NCI-H2107 treated with DMSO at 0.1 percent for 48 hours (cell line): ENCODE data around the gene ATXN1L.
"Not testable (repeated sequence)": the region's sequence is repeated elsewhere in the genome, so short reads cannot be mapped to it uniquely, and the experiment has no call there.

Experiments
- DNase-seq: peaks from one replicate; lab custom pipeline; 2025; ENCODE audit not compliant: unreplicated experiment; lab: John Stamatoyannopoulos, UW

ATXN1L gene

DNA sequence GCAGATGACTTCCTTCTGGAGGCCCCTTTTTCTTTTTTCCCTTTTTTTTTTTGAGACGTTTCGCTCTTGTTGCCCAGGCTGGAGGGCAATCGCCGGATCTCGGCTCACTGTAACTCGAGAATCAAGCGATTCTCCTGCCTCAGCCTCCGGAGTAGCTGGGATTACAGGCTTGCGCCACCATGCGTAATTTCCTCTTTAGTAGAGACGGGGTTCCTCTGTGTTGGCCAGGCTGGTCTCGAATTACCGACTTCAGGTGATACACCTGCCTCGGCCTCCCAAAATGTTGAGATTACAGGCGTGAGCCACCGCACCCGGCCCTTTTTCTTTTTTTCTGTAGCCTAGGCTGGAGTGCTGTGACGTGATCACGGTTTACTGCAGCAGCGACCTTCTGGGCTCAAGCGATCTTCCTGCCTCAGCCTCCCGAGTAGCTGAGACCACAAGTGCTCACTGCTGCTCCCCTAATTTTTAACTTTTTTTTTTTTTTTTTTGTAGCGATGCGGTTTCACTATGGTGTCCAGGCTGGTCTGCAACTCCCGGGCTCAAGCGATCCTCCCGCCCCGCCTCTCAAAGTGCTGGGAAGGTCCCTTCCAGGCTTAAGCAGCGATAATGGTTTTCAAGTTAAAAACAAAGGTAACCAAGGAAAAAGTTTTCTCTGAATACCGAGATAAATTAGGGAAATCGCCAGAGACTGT, 48.6 kb downstream of the ATXN1L start:
- DNase-seq = peak; percentile 71

DNA sequence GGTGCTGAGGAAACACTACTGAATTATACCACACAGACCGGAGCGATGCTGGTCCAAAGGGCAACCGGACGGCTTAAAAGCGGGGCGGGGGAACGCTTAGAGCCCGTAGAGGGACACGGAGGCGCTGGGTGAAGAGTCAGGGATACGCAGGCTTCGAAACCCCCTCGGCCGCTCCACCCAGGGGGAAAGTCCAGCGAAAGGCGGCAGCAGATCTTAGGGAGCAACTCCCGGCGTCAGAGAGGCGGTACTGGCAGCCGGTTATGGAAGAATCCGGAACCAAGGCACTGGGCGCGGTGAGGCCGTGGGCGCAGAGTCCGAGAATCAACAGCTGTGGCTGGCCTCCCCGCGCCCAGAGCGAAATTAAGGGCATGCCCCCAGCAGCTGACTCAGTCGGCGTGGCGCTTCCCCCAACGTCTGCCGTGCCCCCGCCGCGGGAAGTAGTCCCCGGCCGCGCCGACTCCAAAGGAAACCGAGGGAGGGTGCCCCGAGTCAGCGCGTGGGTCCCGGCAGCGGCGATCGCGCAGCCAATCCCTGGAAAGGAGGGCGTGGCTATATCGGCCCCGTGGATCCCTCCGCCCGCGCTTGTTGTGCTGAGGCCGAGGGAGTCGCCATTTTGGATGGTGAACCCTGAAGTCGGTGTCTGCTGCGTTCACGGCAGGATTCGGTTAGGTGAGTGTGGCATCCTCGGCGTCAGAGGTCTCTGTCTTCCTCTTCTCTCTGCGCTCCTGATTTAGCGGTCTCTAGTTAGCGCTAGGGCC, 49.3 kb downstream of the ATXN1L start, which contains the start of gene IST1:
TSS of gene IST1 (plus strand) at position 611 of the 758 bp plus-strand sequence. CDS start 20,110 bp downstream, outside the sequence.
- peak; percentile 90 for DNase-seq

DNA sequence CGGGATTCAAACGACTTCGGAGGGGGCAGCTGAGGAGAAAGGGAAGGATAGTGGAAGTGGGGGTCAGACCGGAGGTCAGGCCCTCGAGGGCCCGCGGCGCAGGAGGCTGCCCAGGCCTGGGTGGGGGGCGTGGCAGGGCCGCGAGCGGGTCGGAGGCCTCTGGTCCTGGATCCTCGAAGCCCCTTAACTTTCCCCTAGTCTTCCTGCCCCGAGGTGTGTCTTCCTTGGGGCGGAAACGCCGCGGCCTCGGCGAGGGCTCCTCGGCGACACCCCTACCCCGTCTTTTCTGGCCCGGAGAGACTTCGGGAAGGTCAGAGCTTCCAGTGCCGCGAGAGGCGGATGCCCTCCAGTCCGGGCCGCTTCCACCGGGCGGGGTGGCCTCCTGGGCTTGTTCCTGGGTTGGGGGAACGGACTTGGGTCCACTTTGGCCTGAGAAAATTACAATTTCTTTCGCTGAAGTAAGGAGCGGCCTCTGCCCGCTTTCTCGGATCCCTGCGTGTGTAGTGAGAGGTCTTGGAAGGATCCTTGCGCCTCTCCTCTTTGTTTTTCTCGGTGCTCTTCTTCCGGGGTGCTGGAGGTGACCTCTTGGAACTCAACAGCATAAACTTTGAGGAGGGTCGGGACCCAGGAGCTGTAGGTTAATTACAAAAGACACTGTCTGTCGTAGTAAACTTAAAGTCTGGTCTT, 50.0 kb downstream of the ATXN1L start:
- no peak for DNase-seq

DNA sequence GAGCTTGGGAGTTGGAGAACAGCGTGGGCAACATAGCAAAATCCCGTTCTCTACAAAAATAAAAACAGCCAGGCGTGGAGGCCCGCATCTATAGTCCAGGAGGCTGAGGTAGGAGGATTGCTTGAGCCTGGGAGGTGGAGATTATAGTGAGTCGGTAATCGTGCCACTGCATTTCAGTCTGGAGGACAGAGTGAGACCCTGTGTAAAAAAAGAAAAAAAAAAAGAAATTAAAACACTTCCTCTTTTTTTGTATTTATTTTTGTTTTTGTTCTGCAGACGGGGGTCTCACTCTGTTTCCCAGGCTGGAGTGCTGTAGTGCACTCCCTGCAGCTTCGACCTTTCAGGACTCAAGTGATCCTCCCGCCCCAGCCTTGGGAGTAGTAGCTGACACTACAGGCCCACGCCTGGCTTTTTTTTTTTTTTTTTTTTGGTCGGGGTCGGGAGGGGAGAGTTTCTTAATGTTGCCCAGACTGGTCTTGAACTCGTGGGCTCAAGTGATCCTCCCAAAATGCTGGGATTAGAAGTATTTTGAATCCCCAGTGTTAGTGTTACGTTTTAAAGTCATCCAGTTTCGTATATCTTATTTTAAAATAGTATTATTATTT, 51.1 kb downstream of the ATXN1L start:
- no peak for DNase-seq

DNA sequence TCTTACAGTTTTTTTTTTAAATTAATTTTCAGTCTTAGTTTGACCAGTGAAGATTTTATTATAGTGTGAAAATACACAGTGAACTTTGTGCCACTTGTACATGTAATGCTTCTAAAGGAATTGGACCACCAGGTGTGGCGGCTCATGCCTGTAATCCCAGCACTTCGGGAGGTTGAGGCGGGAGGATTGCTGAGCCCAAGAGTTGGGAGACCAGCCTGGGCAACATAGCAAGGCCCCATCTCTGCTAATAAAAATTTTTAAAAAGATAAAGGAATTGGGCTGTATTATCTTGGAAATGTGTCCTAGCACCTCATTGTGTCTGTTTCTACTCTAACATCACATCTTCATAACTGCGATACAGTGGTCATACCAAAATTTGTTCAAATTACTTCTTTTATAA, 53.4 kb downstream of the ATXN1L start:
- DNase-seq = no peak

DNA sequence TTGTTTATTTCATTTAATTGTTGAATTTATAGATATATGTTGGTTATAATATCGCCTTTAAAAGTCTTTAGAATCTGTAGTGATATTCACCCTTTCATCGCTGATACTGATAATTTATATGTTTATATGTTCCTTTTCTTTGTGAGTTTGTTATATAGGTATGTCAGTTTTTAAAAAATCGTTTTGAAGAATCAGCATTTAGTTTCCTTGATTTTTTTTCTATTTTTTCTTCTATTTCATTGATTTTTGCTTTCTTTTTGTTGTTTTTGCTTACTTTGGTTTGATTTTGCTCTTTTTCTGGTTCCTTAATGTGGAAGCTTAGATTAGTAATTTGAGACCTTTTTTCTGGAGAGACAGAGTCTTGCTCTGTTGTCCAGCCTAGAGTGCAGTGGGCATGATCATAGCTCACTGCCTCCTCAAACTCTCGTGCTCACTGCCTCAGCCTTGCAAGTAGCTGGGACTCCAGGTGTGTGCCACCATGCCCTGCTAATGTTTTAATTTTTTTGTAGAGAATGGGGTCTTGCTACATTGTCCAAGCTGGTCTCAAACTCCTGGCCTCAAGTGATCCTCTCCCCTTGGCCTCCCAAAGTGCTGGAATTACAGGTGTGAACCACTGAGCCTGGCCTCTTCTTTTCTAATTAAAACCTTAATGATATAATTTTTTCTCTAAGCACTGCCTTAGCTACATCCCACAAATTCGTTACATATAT, 57.0 kb downstream of the ATXN1L start:
- no peak for DNase-seq

DNA sequence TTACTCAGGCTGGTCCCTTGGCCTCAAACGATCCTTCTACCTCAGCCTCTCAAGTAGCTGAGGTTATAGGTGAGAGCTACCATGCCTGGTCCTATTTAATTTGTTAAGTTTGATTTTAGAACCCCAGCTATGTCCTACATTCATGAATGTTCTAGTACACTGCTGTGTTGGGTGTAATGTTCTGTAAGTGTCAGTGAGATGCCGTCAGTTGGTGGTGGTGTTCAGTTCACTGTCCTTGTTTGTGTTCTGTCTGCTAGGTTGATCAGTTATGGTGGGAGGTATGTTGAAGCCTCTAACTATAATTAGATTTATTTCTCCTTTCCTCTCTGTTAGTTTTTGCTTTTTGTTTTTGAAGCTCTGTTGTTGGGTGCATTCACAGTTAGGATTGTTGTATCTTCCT, 57.8 kb downstream of the ATXN1L start:
- no peak for DNase-seq

DNA sequence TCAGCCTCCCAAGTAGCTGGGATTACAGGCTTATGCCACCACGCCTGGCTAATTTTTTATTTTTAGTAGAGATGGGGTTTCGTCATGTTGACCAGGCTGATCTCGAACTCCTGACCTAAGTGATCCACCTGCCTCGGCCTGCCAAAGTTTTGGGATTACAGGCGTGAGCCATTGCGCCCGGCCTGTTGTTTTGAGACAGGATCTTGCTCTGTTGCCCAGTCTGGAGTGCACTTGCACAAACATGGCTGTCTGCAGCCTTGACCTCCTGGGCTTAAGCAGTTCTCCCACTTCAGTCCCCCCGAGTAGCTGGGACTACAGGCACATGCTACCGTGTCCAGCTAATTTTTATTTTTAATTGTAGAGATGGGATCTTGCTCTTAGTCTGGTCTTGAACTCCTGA, 58.5 kb downstream of the ATXN1L start:
- no peak for DNase-seq

DNA sequence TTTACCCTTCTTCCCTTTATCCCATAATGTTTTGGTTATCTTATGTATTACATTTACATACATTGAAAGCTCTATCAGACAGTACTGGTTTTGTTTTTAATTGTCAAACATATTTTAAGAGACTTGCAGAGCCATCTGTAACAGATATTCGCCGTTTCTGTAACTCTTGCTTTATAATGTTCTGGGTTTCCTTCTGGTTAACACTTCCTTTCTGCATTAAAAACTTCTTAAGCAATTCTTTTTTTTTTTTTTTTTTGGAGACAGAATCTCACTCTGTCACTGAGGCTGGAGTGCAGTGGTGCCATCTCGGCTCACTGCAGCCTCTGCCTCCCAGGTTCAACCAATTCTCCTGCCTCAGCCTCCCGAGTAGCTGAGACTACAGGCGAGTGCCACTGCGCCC, 60.0 kb downstream of the ATXN1L start:
- not testable (repeated sequence) for DNase-seq
